HG03108 (cell line): ENCODE results near the gene ARHGAP44.
"Not testable (repeated sequence)": the region's sequence is repeated elsewhere in the genome, so short reads cannot be mapped to it uniquely, and the experiment has no call there.

Experiments
- ATAC-seq: cut with Tn5 transposase; IDR thresholded peaks from one replicate; pipeline ENCODE4 v1.9.1; 2021; ENCODE audit warnings: moderate library complexity; ENCODE audit not compliant: unreplicated experiment

The ARHGAP44 gene

GRCh38 chr17:12814718-12815117 is 25.4 kb downstream of the ARHGAP44 start:
- ATAC-seq, result no peak

GRCh38 chr17:12815642-12816141 is 26.4 kb downstream of the ARHGAP44 start:
- peak; percentile 98 for ATAC-seq

GRCh38 chr17:12821376-12821940 is 32.2 kb downstream of the ARHGAP44 start:
- no peak for ATAC-seq

- no peak for ATAC-seq
Observed at GRCh38 chr17:12826431-12826830, 37.1 kb downstream of the ARHGAP44 start.

- ATAC-seq, result no peak
Observed at GRCh38 chr17:12830777-12831247, 41.5 kb downstream of the ARHGAP44 start.

- no peak for ATAC-seq
Observed at GRCh38 chr17:12831839-12832238, 42.5 kb downstream of the ARHGAP44 start.

GRCh38 chr17:12839042-12839441 is 49.7 kb downstream of the ARHGAP44 start:
- no peak for ATAC-seq

- no peak for ATAC-seq
Observed at GRCh38 chr17:12842936-12843335, 53.6 kb downstream of the ARHGAP44 start.

- ATAC-seq, result no peak
Observed at GRCh38 chr17:12850996-12851395, 61.7 kb downstream of the ARHGAP44 start.

GRCh38 chr17:12851901-12852435 is 62.7 kb downstream of the ARHGAP44 start:
- ATAC-seq, result no peak

GRCh38 chr17:12853921-12854320 is 64.6 kb downstream of the ARHGAP44 start:
- ATAC-seq, result no peak

- no peak for ATAC-seq
Observed at GRCh38 chr17:12856416-12856815, 67.1 kb downstream of the ARHGAP44 start.

GRCh38 chr17:12857592-12857991 is 68.3 kb downstream of the ARHGAP44 start:
- ATAC-seq, result no peak

- peak; percentile 64 for ATAC-seq
Observed at GRCh38 chr17:12859520-12859919, 70.2 kb downstream of the ARHGAP44 start.

GRCh38 chr17:12865769-12866168 is 76.5 kb downstream of the ARHGAP44 start:
- ATAC-seq, result no peak

- ATAC-seq, result no peak
Observed at GRCh38 chr17:12866244-12866643, 76.9 kb downstream of the ARHGAP44 start.

- ATAC-seq, result no peak
Observed at GRCh38 chr17:12867726-12868125, 78.4 kb downstream of the ARHGAP44 start.

- ATAC-seq, result not testable (repeated sequence)
Observed at GRCh38 chr17:12873415-12874125, 84.3 kb downstream of the ARHGAP44 start.

- ATAC-seq, result no peak
Observed at GRCh38 chr17:12877953-12878669, 88.8 kb downstream of the ARHGAP44 start.

- ATAC-seq, result not testable (repeated sequence)
Observed at GRCh38 chr17:12879096-12879495, 89.8 kb downstream of the ARHGAP44 start.

GRCh38 chr17:12883472-12883871 is 94.2 kb downstream of the ARHGAP44 start:
- ATAC-seq, result no peak
